Bronchus fibroblast of lung (primary cell): Measurements from ENCODE around the gene LUC7L. TPM values are rescaled to one million over a fixed set of nuclear protein-coding genes. Genes with fewer than 3 reads are reported as not detected.

Experiments
- total RNA-seq: library from RNA; depleted of rRNA; stranded (reverse); fragments of >200 nt; gene quantifications from 2 replicates; pipeline ENCODE4 v1.2.3, GENCODE V29; 2015

LUC7L gene, protein sequence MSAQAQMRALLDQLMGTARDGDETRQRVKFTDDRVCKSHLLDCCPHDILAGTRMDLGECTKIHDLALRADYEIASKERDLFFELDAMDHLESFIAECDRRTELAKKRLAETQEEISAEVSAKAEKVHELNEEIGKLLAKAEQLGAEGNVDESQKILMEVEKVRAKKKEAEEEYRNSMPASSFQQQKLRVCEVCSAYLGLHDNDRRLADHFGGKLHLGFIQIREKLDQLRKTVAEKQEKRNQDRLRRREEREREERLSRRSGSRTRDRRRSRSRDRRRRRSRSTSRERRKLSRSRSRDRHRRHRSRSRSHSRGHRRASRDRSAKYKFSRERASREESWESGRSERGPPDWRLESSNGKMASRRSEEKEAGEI
- 25.6 and 38.5 TPM in 2 replicates for total RNA-seq

DNA sequence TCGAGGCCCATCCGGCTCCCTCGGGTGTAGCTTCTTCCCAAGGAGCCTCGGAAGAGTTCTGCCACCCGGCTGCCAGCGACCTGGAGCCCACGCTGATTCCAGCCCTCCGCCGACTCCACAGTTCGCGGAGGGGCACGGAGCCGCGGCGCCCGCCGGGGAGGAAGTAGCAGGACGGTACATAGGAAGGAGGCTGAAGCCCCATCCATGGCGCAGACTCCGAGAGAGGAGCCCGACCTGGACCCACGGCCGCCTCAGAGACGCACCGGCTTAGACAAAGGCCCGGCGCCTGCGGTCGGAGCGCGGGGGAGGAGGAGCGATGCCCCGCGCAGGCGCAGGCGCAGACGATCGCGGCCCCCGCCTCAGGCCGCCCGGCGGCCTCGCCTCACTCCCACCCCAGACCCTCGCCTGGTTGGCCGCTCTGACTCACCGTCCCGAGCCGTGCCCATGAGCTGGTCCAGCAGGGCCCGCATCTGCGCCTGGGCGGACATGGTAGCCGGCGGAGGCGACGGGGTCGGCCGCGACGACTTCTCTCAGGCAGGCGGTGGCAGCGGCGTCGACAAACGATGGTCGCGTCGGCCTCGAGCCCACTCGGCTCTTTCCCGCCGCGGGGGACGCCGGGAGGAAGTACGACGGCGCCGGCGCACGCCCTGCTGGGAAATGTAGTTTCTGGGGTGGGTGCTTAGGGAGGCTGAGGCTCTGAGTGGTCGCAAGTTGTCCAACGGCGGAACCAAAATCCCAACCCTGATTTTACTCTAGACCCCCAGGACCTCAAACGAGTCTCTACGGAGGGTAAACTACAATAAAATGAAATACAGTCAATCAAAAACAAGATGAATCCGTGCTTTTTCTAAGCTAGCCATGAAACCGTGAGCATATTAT, at the start of gene LUC7L:
LUC7L (minus strand) TSS at position 598 of the 879 bp plus-strand sequence; CDS start at position 488, 110 bp downstream.

DNA sequence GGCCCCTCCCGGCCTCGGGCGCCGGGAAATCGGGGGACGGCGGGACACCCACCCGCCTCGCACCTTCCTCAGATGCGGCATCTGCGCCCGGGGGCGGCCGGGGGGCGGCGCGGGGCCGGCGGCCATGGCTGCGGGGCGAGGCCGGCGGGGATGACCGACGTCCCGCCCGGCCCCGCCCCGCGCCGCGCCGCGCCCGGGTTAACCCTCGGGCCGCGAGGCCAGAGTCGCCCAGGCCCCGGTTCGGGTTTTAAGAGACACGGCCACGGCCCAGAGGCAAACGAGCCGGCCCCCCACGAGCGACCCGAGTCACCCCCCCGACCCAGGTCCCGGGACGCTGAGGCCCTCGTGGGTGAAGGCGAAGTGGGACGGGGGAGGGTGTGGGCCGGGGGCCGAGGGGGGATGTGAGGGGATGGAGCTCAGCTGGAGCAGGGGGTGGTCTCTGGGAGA, 46.6 kb upstream of the LUC7L start, which contains the start of gene RGS11:
RGS11 (minus strand) TSS at position 159 of the 447 bp plus-strand sequence; CDS start at position 126, 33 bp downstream.

DNA sequence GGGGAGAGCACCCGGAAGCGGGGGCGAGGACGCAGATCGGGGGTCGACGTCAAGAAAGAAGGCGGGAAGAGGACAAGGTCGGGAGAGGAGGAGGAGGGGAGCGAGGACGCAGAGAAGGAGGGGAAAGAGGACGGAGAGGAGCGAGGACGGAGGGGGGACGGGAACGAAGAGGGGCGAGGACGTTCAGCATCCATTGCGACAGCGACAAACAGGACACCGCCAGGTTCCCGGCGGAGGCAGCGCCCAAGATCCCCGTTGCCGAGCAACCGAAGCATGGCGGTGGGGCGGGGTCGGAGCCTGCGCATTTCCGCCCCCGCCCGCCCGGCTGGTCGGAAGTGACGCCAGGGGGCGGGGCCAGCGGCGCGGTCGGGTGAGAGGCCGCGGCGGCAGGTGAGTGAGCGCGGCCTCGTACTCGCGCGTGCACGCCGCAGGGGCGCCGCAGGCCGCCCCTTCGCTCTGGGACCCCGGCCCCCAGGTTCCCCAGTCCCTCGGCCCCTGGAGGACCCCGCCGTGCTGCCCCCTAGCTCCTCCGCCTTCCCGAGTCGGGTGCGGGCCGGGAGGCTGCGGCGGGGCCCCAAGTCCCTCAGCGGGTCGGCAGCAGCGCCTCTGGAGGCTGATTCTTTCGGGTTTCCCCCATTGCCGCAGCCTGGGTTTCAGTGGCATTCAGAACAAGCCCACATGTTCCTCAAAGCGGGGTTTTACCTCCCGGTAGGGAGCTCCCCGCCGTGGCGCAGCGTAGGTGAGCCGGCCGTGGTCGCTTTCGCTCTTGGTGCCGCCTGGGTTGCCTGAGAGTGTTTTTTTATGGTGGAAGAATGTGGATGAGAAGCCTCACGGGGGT, 5.4 kb upstream of the LUC7L start, which contains the start of gene FAM234A:
FAM234A (plus strand) TSS at position 354 of the 838 bp plus-strand sequence. CDS start 19,593 bp downstream, outside the sequence.

DNA sequence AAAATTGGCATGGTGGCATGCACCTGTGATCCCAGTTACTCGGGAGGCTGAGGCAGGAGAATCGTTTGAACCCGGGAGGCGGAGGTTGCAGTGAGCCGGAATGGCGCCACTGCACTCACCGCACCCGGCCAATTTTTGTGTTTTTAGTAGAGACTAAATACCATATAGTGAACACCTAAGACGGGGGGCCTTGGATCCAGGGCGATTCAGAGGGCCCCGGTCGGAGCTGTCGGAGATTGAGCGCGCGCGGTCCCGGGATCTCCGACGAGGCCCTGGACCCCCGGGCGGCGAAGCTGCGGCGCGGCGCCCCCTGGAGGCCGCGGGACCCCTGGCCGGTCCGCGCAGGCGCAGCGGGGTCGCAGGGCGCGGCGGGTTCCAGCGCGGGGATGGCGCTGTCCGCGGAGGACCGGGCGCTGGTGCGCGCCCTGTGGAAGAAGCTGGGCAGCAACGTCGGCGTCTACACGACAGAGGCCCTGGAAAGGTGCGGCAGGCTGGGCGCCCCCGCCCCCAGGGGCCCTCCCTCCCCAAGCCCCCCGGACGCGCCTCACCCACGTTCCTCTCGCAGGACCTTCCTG, 49.1 kb downstream of the LUC7L start, which contains the start of gene HBQ1:
HBQ1 (plus strand) TSS at position 359 of the 575 bp plus-strand sequence; CDS start at position 387, 28 bp downstream.

DNA sequence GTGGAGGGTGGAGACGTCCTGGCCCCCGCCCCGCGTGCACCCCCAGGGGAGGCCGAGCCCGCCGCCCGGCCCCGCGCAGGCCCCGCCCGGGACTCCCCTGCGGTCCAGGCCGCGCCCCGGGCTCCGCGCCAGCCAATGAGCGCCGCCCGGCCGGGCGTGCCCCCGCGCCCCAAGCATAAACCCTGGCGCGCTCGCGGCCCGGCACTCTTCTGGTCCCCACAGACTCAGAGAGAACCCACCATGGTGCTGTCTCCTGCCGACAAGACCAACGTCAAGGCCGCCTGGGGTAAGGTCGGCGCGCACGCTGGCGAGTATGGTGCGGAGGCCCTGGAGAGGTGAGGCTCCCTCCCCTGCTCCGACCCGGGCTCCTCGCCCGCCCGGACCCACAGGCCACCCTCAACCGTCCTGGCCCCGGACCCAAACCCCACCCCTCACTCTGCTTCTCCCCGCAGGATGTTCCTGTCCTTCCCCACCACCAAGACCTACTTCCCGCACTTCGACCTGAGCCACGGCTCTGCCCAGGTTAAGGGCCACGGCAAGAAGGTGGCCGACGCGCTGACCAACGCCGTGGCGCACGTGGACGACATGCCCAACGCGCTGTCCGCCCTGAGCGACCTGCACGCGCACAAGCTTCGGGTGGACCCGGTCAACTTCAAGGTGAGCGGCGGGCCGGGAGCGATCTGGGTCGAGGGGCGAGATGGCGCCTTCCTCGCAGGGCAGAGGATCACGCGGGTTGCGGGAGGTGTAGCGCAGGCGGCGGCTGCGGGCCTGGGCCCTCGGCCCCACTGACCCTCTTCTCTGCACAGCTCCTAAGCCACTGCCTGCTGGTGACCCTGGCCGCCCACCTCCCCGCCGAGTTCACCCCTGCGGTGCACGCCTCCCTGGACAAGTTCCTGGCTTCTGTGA, 52.5 kb downstream of the LUC7L start, which contains the start of gene HBA1:
HBA1 (plus strand) TSS at position 204 of the 906 bp plus-strand sequence; CDS start at position 241, 37 bp downstream.

DNA sequence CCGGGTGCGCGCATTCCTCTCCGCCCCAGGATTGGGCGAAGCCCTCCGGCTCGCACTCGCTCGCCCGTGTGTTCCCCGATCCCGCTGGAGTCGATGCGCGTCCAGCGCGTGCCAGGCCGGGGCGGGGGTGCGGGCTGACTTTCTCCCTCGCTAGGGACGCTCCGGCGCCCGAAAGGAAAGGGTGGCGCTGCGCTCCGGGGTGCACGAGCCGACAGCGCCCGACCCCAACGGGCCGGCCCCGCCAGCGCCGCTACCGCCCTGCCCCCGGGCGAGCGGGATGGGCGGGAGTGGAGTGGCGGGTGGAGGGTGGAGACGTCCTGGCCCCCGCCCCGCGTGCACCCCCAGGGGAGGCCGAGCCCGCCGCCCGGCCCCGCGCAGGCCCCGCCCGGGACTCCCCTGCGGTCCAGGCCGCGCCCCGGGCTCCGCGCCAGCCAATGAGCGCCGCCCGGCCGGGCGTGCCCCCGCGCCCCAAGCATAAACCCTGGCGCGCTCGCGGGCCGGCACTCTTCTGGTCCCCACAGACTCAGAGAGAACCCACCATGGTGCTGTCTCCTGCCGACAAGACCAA, 56.8 kb downstream of the LUC7L start, which contains the start of gene HBA2:
HBA2 (plus strand) TSS at position 503 of the 568 bp plus-strand sequence; CDS start at position 540, 37 bp downstream.

DNA sequence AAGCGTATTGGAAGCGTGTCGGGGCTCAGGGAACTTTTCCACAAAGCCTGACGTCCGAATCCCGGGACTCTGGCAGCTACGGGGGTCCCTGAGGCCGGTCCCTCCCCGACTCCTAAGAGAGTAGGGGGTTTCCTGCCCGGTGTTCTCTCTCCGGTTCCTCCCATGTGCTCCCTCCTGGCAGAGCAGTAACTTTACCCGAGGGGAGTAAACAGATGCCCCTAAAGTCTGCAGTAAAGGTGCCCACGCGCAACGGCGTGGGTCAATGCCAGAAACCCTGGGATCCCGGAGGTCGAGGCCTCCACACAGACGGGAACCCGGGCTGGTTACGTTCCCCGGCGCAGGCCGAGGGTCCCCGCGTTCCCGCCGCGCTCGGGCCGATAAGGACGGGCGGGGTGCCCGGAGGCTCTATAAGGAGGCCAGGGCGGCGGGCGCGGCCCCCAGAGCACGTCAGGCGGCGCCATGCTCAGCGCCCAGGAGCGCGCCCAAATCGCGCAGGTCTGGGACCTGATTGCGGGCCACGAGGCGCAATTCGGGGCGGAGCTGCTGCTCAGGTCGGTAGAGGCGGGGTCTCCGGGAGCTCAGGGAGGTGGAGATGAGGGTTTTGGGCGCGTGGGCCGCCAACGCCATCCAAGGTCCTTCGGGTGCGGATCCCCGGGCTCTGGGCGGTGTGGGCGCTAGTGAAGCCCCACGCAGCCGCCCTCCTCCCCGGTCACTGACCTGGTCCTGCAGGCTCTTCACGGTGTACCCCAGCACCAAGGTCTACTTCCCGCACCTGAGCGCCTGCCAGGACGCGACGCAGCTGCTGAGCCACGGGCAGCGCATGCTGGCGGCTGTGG, 63.5 kb downstream of the LUC7L start, which contains the start of gene HBM:
HBM (plus strand) TSS at position 440 of the 836 bp plus-strand sequence; CDS start at position 460, 20 bp downstream.

DNA sequence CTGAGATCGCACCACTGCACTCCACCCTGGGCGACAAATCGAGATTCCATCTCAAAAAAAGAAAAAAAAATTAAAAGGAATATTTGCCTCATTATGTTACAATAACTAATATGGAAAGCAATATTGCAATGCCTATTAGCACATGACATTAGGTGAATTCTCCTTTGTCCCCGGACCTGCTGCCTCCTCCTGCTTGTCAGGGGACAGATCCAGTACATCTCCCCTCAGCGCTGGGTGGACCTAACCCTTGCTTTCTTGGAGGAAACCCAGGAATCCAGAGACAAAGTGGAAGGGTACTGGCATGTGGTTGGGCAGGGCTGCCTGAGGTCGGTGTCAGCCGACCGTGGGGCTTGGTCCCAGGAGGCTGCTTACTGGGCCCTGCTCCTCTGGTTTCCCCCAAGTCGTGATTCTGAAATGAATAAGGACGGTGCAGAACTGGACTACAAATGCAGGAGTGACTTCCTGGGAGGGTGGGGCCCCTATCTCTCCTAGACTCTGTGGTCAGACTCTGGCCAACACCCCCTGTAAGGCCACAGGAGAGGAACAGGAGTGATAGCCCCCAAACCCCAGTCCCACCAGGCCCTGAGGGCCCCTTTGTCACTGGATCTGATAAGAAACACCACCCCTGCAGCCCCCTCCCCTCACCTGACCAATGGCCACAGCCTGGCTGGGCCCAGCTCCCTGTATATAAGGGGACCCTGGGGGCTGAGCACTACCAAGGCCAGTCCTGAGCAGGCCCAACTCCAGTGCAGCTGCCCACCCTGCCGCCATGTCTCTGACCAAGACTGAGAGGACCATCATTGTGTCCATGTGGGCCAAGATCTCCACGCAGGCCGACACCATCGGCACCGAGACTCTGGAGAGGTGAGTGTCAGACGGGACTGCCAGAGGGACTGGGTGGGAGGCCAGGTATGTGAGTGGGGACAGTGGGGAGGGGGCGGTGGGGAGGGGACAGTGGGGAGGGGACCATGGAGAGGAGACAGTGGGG, 76.8 kb downstream of the LUC7L start, which contains the start of gene HBZ:
HBZ (plus strand) TSS at position 504 of the 988 bp plus-strand sequence; CDS start at position 770, 266 bp downstream.

Other genes with a start within 250 kb of the LUC7L start
- gene POLR3K, start 175.8 kb downstream of the LUC7L start, total RNA-seq = 7.9 and 8.2 TPM in 2 replicates
- 55.0 and 59.3 TPM in 2 replicates for gene SNRNP25, start 175.6 kb downstream of the LUC7L start, total RNA-seq
- 28.2 and 34.0 TPM in 2 replicates for gene RHBDF1, start 156.8 kb downstream of the LUC7L start, total RNA-seq
- 166 and 188 TPM in 2 replicates for gene MPG, start 151.2 kb downstream of the LUC7L start, total RNA-seq
- gene NPRL3, start 90.8 kb downstream of the LUC7L start, total RNA-seq = 12.9 and 14.4 TPM in 2 replicates
- gene HBZ, start 76.8 kb downstream of the LUC7L start, total RNA-seq = not detected in 2 replicates
- not detected in 2 replicates for gene HBM, start 63.5 kb downstream of the LUC7L start, total RNA-seq
- gene HBA2, start 56.6 kb downstream of the LUC7L start, total RNA-seq = 1.6 and 1.7 TPM in 2 replicates
- not detected in 2 replicates for gene HBA1, start 52.8 kb downstream of the LUC7L start, total RNA-seq
- 1.2 and 1.9 TPM in 2 replicates for gene HBQ1, start 49.0 kb downstream of the LUC7L start, total RNA-seq
- 76.9 and 86.8 TPM in 2 replicates for gene FAM234A, start 5.4 kb upstream of the LUC7L start, total RNA-seq
- gene RGS11, start 46.5 kb upstream of the LUC7L start, total RNA-seq = 0.17 and 0.30 TPM in 2 replicates
- not detected in 2 replicates for gene ARHGDIG, start 51.1 kb upstream of the LUC7L start, total RNA-seq
- gene PDIA2, start 53.7 kb upstream of the LUC7L start, total RNA-seq = 0.17 and 0.45 TPM in 2 replicates
- gene AXIN1, start 123.3 kb upstream of the LUC7L start, total RNA-seq = 18.0 and 19.0 TPM in 2 replicates
- 186 and 196 TPM in 2 replicates for gene MRPL28, start 141.1 kb upstream of the LUC7L start, total RNA-seq
- gene PGAP6, start 152.5 kb upstream of the LUC7L start, total RNA-seq = 41.5 and 49.5 TPM in 2 replicates
- gene NME4, start 167.8 kb upstream of the LUC7L start, total RNA-seq = 158 and 175 TPM in 2 replicates
- 21.5 and 24.1 TPM in 2 replicates for gene DECR2, start 172.4 kb upstream of the LUC7L start, total RNA-seq
- gene RAB11FIP3, start 196.2 kb upstream of the LUC7L start, total RNA-seq = 15.3 and 17.5 TPM in 2 replicates